OCI-LY7 (cell line): ENCODE measurements around the gene PINK1. TPM values are rescaled to one million over a fixed set of nuclear protein-coding genes. Genes with fewer than 3 reads are reported as not detected.

Experiments used
- BruUV-seq: library from RNA; stranded (reverse); fragments of 400-500 nt; replicated peaks from 2 replicates; lab custom pipeline; 2021; lab: Mats Ljungman, UMichigan
- CTCF ChIA-PET: fragments of 300-600 bp; sonication (Branson Sonifier 250); formaldehyde crosslinking; loops from one replicate; lab custom pipeline; 2022; ENCODE audit warnings: antibody characterized with exemption; ENCODE audit not compliant: unreplicated experiment; lab: Charles Lee
- POLR2A ChIA-PET: fragments of 300-600 bp; sonication (Branson Sonifier 250); formaldehyde crosslinking; loops from one replicate; lab custom pipeline; 2022; ENCODE audit warnings: antibody characterized with exemption; lab: Charles Lee
- DNase-seq: peaks from one replicate; pipeline ENCODE4 v3.0.0-alpha.2; 2015; ENCODE audit warnings: low spot score
- H2AFZ ChIP-seq: fragments of 200-600 bp; sonication (generic), shearing (Covaris generic); 2 replicates; pipeline ENCODE4 v1.6.1; 2014; ENCODE audit warnings: mild to moderate bottlenecking, antibody characterized with exemption, low read length, moderate library complexity
- H3K27ac ChIP-seq: fragments of 200-600 bp; sonication (generic); 2 replicates; pipeline ENCODE4 v1.5.1; 2014; ENCODE audit warnings: mixed run types, low read depth, mild to moderate bottlenecking, moderate library complexity, low read length, inconsistent platforms; ENCODE audit not compliant: poor library complexity, severe bottlenecking
- H3K36me3 ChIP-seq: fragments of 200-600 bp; sonication (generic); 2 replicates; pipeline ENCODE4 v1.6.1; 2014; ENCODE audit warnings: mild to moderate bottlenecking, antibody characterized with exemption, low read length, moderate library complexity, mixed read lengths; ENCODE audit not compliant: insufficient read depth
- H3K4me1 ChIP-seq: fragments of 200-600 bp; sonication (generic); 2 replicates; pipeline ENCODE4 v1.5.1; 2014; ENCODE audit warnings: mild to moderate bottlenecking, low read length; ENCODE audit not compliant: insufficient read depth, poor library complexity, severe bottlenecking
- H3K4me2 ChIP-seq: fragments of 200-600 bp; sonication (generic); 2 replicates; pipeline ENCODE4 v1.6.1; 2014; ENCODE audit warnings: mild to moderate bottlenecking, low read length
- H3K4me3 ChIP-seq: fragments of 200-600 bp; sonication (generic); 2 replicates; pipeline ENCODE4 v1.5.1; 2014; ENCODE audit warnings: mild to moderate bottlenecking, low read depth, low read length; ENCODE audit not compliant: poor library complexity, severe bottlenecking
- H3K79me2 ChIP-seq: fragments of 200-600 bp; sonication (generic); 2 replicates; pipeline ENCODE4 v1.6.1; 2016; ENCODE audit warnings: low read depth, mild to moderate bottlenecking, low read length, moderate library complexity, mixed read lengths; ENCODE audit not compliant: insufficient read depth
- H3K9me2 ChIP-seq: fragments of 200-600 bp; sonication (generic); 2 replicates; pipeline ENCODE4 v1.6.1; 2016; ENCODE audit warnings: mild to moderate bottlenecking, low read length, mixed read lengths; ENCODE audit not compliant: insufficient read depth
- H3K9me3 ChIP-seq: fragments of 200-600 bp; sonication (generic); 2 replicates; pipeline ENCODE4 v1.6.1; 2014; ENCODE audit warnings: mild to moderate bottlenecking, mixed run types, low read length, mixed read lengths
- H4K20me1 ChIP-seq: fragments of 200-600 bp; sonication (generic); 2 replicates; pipeline ENCODE4 v1.6.1; 2014; ENCODE audit warnings: mild to moderate bottlenecking, antibody characterized with exemption, low read length, moderate library complexity, mixed read lengths; ENCODE audit not compliant: insufficient read depth
- CTCF ChIP-seq: fragments of 200-600 bp; sonication (generic); conservative IDR thresholded peaks from 2 replicates; pipeline ENCODE4 v1.5.1; 2014; ENCODE audit warnings: mild to moderate bottlenecking, antibody characterized with exemption, low read length, moderate library complexity, mixed read lengths
- EZH2phosphoT487 ChIP-seq: fragments of 200-600 bp; sonication (generic); IDR thresholded peaks from 2 replicates; pipeline ENCODE4 v1.6.1; 2018; ENCODE audit warnings: low read depth, borderline replicate concordance, mild to moderate bottlenecking, mixed run types, antibody characterized with exemption, low read length, moderate library complexity, mixed read lengths
- intact Hi-C: fragments of 100-400 bp; cut with micrococcal nuclease; formaldehyde crosslinking; loops from one replicate; pipeline ENCODE4 v1.10.0; 2022; ENCODE audit not compliant: unreplicated experiment
- total RNA-seq, 2 experiments: library from RNA; depleted of rRNA in 1 of 2; stranded (reverse); fragments of >200 nt in 1 of 2; shearing (Covaris generic) in 1 of 2; gene quantifications; 2 replicates each; pipeline ENCODE4 v1.2.3, GENCODE V29; 2014 to 2022

Gene PINK1
- total RNA-seq, 2 experiments from 2014 or later: 8.9 to 13.4 TPM

- POLR2A ChIA-PET: no interaction called here
- H3K9me3 ChIP-seq: no peaks in the 10 kb centered on the region
- no peaks in the 10 kb centered on the region for H3K36me3 ChIP-seq
- H3K79me2 ChIP-seq: no peaks in the 10 kb centered on the region
- H3K4me2 ChIP-seq: no peak overlapping the region
- no peak overlapping the region for H3K4me3 ChIP-seq
- TF ChIP-seq CTCF: no peak
- CTCF ChIA-PET: no interaction called here
- no peak overlapping the region for H3K27ac ChIP-seq
- no peaks in the 10 kb centered on the region for H3K9me2 ChIP-seq
- no peak for DNase-seq
- no peak overlapping the region for H2AFZ ChIP-seq
- peaks cover 14% of the 10 kb centered on the region for H3K4me1 ChIP-seq
- intact Hi-C loops: no loop called here
- no peaks in the 10 kb centered on the region for H4K20me1 ChIP-seq
- BruUV-seq: no TSS peak
Observed at GRCh38 chr1:20685099-20685662, 51.9 kb downstream of the PINK1 start.

- TF ChIP-seq CTCF (no peak), EZH2phosphoT487 (no peak)
- Histone ChIP-seq H3K4me3 (no peak overlapping the region), H3K4me1 (peaks cover 14% of the 10 kb centered on the region), H2AFZ (no peak overlapping the region), H3K36me3 (no peaks in the 10 kb centered on the region), H4K20me1 (no peaks in the 10 kb centered on the region), H3K79me2 (no peaks in the 10 kb centered on the region), H3K27ac (no peak overlapping the region), H3K9me3 (no peaks in the 10 kb centered on the region), H3K9me2 (no peaks in the 10 kb centered on the region), H3K4me2 (no peak overlapping the region)
- POLR2A ChIA-PET: no interaction called here
- CTCF ChIA-PET: no interaction called here
- no TSS peak for BruUV-seq
- intact Hi-C loops: no loop called here
- no peak for DNase-seq
Observed at GRCh38 chr1:20685741-20686140, 52.5 kb downstream of the PINK1 start.

GRCh38 chr1:20686883-20687725 is 53.8 kb downstream of the PINK1 start:
- H3K4me2 ChIP-seq: no peak overlapping the region
- H3K9me3 ChIP-seq: no peaks in the 10 kb centered on the region
- no peaks in the 10 kb centered on the region for H3K9me2 ChIP-seq
- H4K20me1 ChIP-seq: no peaks in the 10 kb centered on the region
- intact Hi-C loops: no loop called here
- no peak overlapping the region for H2AFZ ChIP-seq
- BruUV-seq: no TSS peak
- TF ChIP-seq EZH2phosphoT487 (no peak), CTCF (no peak)
- H3K27ac ChIP-seq: no peak overlapping the region
- H3K4me1 ChIP-seq: peaks cover 12% of the 10 kb centered on the region
- no peak for DNase-seq
- no peaks in the 10 kb centered on the region for H3K79me2 ChIP-seq
- no peak overlapping the region for H3K4me3 ChIP-seq
- H3K36me3 ChIP-seq: no peaks in the 10 kb centered on the region
- ChIA-PET CTCF (interaction anchor here (0.9 kb wide), 1 partner anchor 8 kb away, joined by 3 read pairs; no protein-coding TSS in a partner anchor), POLR2A (no interaction called here)
